Activated naive CD4-positive, alpha-beta T cell treated with Interleukin-2 at 50 U/mL for 16 hours (primary cell): ENCODE data around the gene ANKHD1.
"Not testable (repeated sequence)": the region's sequence is repeated elsewhere in the genome, so short reads cannot be mapped to it uniquely, and the experiment has no call there.

Experiments used
- DNase-seq: peaks from one replicate; pipeline ENCODE4 v3.0.0-alpha.2; 2020

ANKHD1 gene

GRCh38 chr5:140381972-140382371, 19.7 kb upstream of the ANKHD1 start:
- no peak for DNase-seq

GRCh38 chr5:140382866-140383265, 18.8 kb upstream of the ANKHD1 start:
- DNase-seq: no peak

- no peak for DNase-seq
Measured at GRCh38 chr5:140383300-140383699, 18.3 kb upstream of the ANKHD1 start.

- no peak for DNase-seq
Measured at GRCh38 chr5:140388052-140388451, 13.6 kb upstream of the ANKHD1 start.

GRCh38 chr5:140391312-140391711, 10.3 kb upstream of the ANKHD1 start:
- DNase-seq: no peak

GRCh38 chr5:140391732-140392131, 9.9 kb upstream of the ANKHD1 start:
- no peak for DNase-seq

GRCh38 chr5:140393738-140394137, 7.9 kb upstream of the ANKHD1 start:
- no peak for DNase-seq

- no peak for DNase-seq
Measured at GRCh38 chr5:140398379-140398811, 3.2 kb upstream of the ANKHD1 start.

GRCh38 chr5:140399979-140400729, 1.5 kb upstream of the ANKHD1 start:
- DNase-seq: no peak

- peak; percentile 88 for DNase-seq
Measured at GRCh38 chr5:140400730-140401361, 787 bp upstream of the ANKHD1 start.

GRCh38 chr5:140402258-140403074, 833 bp downstream of the ANKHD1 start:
- peak; percentile 59 for DNase-seq

GRCh38 chr5:140403613-140404012, 2.0 kb downstream of the ANKHD1 start:
- no peak for DNase-seq

- no peak for DNase-seq
Measured at GRCh38 chr5:140408750-140409241, 7.2 kb downstream of the ANKHD1 start.

- DNase-seq: no peak
Measured at GRCh38 chr5:140413230-140413629, 11.6 kb downstream of the ANKHD1 start.

- DNase-seq: no peak
Measured at GRCh38 chr5:140417235-140417634, 15.6 kb downstream of the ANKHD1 start.

- DNase-seq: no peak
Measured at GRCh38 chr5:140418862-140419520, 17.4 kb downstream of the ANKHD1 start.

- no peak for DNase-seq
Measured at GRCh38 chr5:140420226-140420570, 18.6 kb downstream of the ANKHD1 start.

- DNase-seq: no peak
Measured at GRCh38 chr5:140420665-140421361, 19.2 kb downstream of the ANKHD1 start.

GRCh38 chr5:140421375-140421774, 19.7 kb downstream of the ANKHD1 start:
- not testable (repeated sequence) for DNase-seq

- no peak for DNase-seq
Measured at GRCh38 chr5:140423609-140424008, 22.0 kb downstream of the ANKHD1 start.

GRCh38 chr5:140424135-140424534, 22.5 kb downstream of the ANKHD1 start:
- no peak for DNase-seq

- not testable (repeated sequence) for DNase-seq
Measured at GRCh38 chr5:140427726-140428125, 26.1 kb downstream of the ANKHD1 start.
